Adrenal gland (tissue), 5 donors: ENCODE data around the gene GPC6.

Experiments used
- POLR2A ChIP-seq, 2 donors: fragments of 450-650 bp; IDR thresholded peaks; one replicate each; pipeline ENCODE4 v1.6.1; 2017; ENCODE audit warnings: antibody characterized with exemption in 2 of 2, mild to moderate bottlenecking in 2 of 2, moderate library complexity in 1 of 2
- TF ChIP-seq, protein P1 (sequence below), 6 experiments: fragments of 450-650 bp in 4 of 6; fragments of 200-600 bp in 2 of 6; sonication (generic) in 1 of 6; IDR thresholded peaks; 1 replicate in 5 of 6; 2 replicates in 1 of 6; pipeline versions ENCODE4 v1.5.1 to v1.8.0; 2016 to 2021; ENCODE audit warnings: antibody characterized with exemption in 6 of 6, mild to moderate bottlenecking in 2 of 6, moderate library complexity in 1 of 6
- donor health status: DM: no; HTN: no; CAD: no.

DNA sequence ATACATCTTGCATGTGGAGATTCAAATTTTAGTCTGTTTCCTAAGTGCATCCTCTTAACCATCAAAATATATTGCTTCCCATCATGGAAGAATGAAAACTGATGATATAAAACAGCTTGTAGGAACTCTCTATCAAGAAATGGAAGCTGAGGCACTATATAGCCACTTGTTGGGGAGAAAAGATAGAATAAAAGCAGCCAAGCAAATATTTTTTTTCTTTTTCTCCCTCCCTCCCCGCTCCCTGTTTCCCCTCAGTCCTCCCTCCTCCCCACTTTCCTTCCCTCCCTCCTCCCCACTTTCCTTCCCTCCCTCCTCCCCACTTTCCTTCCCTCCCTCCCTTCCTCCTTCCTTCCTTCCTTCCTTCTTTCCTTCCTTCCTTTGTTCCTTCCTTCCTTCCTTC lies 413.8 kb downstream of the GPC6 start:
- TF ChIP-seq POLR2A (IDR thresholded peaks at IDR 0.05), result no peak
- TF ChIP-seq, protein P1, sequence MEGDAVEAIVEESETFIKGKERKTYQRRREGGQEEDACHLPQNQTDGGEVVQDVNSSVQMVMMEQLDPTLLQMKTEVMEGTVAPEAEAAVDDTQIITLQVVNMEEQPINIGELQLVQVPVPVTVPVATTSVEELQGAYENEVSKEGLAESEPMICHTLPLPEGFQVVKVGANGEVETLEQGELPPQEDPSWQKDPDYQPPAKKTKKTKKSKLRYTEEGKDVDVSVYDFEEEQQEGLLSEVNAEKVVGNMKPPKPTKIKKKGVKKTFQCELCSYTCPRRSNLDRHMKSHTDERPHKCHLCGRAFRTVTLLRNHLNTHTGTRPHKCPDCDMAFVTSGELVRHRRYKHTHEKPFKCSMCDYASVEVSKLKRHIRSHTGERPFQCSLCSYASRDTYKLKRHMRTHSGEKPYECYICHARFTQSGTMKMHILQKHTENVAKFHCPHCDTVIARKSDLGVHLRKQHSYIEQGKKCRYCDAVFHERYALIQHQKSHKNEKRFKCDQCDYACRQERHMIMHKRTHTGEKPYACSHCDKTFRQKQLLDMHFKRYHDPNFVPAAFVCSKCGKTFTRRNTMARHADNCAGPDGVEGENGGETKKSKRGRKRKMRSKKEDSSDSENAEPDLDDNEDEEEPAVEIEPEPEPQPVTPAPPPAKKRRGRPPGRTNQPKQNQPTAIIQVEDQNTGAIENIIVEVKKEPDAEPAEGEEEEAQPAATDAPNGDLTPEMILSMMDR (IDR thresholded peaks at IDR 0.05), result no peak
